Keratinocyte (primary cell): ENCODE results near the gene UQCC3. TPM values are rescaled to one million over a fixed set of nuclear protein-coding genes. Genes with fewer than 3 reads are reported as not detected.

Source experiments
- DNase-seq: peaks from one replicate; pipeline ENCODE4 v3.0.0-alpha.2; 2011; ENCODE audit warnings: low read depth, missing footprints, low spot score
- FAIRE-seq: peaks from 2 replicates; lab custom pipeline; 2011; peaks lifted over from hg19 to GRCh38; lab: Jason Lieb, UNC
- H2AFZ ChIP-seq: 2 replicates; pipeline ENCODE4 v1.6.0; 2012; ENCODE audit warnings: low read length, control low read depth, inconsistent platforms; ENCODE audit not compliant: control insufficient read depth
- H3K27ac ChIP-seq: 2 replicates; pipeline ENCODE4 v1.5.1; 2011; ENCODE audit warnings: low read length; ENCODE audit not compliant: control insufficient read depth, insufficient read depth
- H3K27me3 ChIP-seq: 3 replicates; pipeline ENCODE4 v1.6.0; 2011; ENCODE audit warnings: low read length; ENCODE audit not compliant: control insufficient read depth, insufficient read depth; ENCODE audit errors: extremely low read depth
- H3K36me3 ChIP-seq, 2 experiments: 2 replicates in 1 of 2; 3 replicates in 1 of 2; pipeline ENCODE4 v1.5.1; 2011; ENCODE audit warnings: low read length in 2 of 2, mild to moderate bottlenecking in 1 of 2; ENCODE audit not compliant: control insufficient read depth in 2 of 2, insufficient read depth in 2 of 2; ENCODE audit errors: extremely low read depth in 1 of 2
- H3K4me1 ChIP-seq: 3 replicates; pipeline ENCODE4 v1.5.1; 2011; ENCODE audit warnings: low read length; ENCODE audit not compliant: control insufficient read depth, insufficient read depth; ENCODE audit errors: extremely low read depth
- H3K4me2 ChIP-seq: 3 replicates; pipeline ENCODE4 v1.6.0; 2011; ENCODE audit warnings: low read depth, low read length; ENCODE audit not compliant: control insufficient read depth, insufficient read depth; ENCODE audit errors: extremely low read depth
- H3K4me3 ChIP-seq, 3 experiments: fragments of 200-600 bp in 1 of 3; sonication (generic) in 1 of 3; 2 replicates in 2 of 3; 3 replicates in 1 of 3; pipeline ENCODE4 v1.5.1; 2011 to 2016; ENCODE audit warnings: low read length in 3 of 3, mild to moderate bottlenecking in 3 of 3, control low read depth in 2 of 3, inconsistent platforms in 1 of 3, low read depth in 1 of 3, mixed read lengths in 1 of 3, mixed run types in 1 of 3, moderate library complexity in 1 of 3; ENCODE audit not compliant: control insufficient read depth in 2 of 3, insufficient read depth in 2 of 3; ENCODE audit errors: extremely low read depth in 1 of 3
- H3K79me2 ChIP-seq: 2 replicates; pipeline ENCODE4 v1.6.0; 2012; ENCODE audit warnings: low read length; ENCODE audit not compliant: control insufficient read depth, insufficient read depth
- H3K9ac ChIP-seq: 3 replicates; pipeline ENCODE4 v1.6.0; 2011; ENCODE audit warnings: low read length; ENCODE audit not compliant: control insufficient read depth, insufficient read depth; ENCODE audit errors: extremely low read depth
- H3K9me1 ChIP-seq: 3 replicates; pipeline ENCODE4 v1.6.0; 2011; ENCODE audit warnings: low read length; ENCODE audit not compliant: control insufficient read depth, insufficient read depth; ENCODE audit errors: extremely low read depth
- H3K9me3 ChIP-seq: 2 replicates; pipeline ENCODE4 v1.5.1; 2012; ENCODE audit warnings: low read depth, low read length; ENCODE audit not compliant: control insufficient read depth
- H4K20me1 ChIP-seq: 3 replicates; pipeline ENCODE4 v1.6.0; 2011; ENCODE audit warnings: low read length; ENCODE audit not compliant: control insufficient read depth, insufficient read depth; ENCODE audit errors: extremely low read depth
- EZH2 ChIP-seq: IDR thresholded peaks from one replicate; pipeline ENCODE4 v1.6.1; 2012; ENCODE audit warnings: inconsistent platforms, mild to moderate bottlenecking, low read length, moderate library complexity
- dilution Hi-C: fragments of 300-500 bp; cut with MboI; formaldehyde crosslinking; loops from one replicate; pipeline ENCODE4 v1.7.0; 2020; ENCODE audit warnings: low sequenced_read_pairs; ENCODE audit not compliant: extremely low pct_ligation_motif_present
- polyA plus RNA-seq, 5 experiments: library from polyadenylated mRNA; depleted of rRNA in 3 of 5; stranded (reverse) in 3 of 5; stranded (forward) in 1 of 5; unstranded in 1 of 5; fragments of >200 nt; gene quantifications; 1 replicate in 1 of 5; 2 replicates in 3 of 5; 3 replicates in 1 of 5; pipeline versions ENCODE4 v1.2.1 to v1.2.3, GENCODE V29; 2011 to 2012; ENCODE audit warnings: missing spikeins in 2 of 5, low read depth in 1 of 5, low replicate concordance in 1 of 5
- TF ChIP-seq, protein P1 (sequence below), 3 experiments: IDR thresholded peaks in 1 of 3; conservative IDR thresholded peaks in 1 of 3; optimal IDR thresholded peaks in 1 of 3; 2 replicates in 2 of 3; 3 replicates in 1 of 3; pipeline versions ENCODE3 to v1.5.1; 2011; ENCODE audit warnings: low read length in 3 of 3, mild to moderate bottlenecking in 3 of 3, moderate library complexity in 2 of 3, control low read depth in 1 of 3, inconsistent platforms in 1 of 3; ENCODE audit not compliant: insufficient read depth in 2 of 3; ENCODE audit errors: extremely low read depth in 1 of 3

UQCC3 gene
- polyA plus RNA-seq, 1 donor (not counting 4 experiments of a cell fraction or from before 2014, with no cell fraction given), result 8.6 TPM

DNA sequence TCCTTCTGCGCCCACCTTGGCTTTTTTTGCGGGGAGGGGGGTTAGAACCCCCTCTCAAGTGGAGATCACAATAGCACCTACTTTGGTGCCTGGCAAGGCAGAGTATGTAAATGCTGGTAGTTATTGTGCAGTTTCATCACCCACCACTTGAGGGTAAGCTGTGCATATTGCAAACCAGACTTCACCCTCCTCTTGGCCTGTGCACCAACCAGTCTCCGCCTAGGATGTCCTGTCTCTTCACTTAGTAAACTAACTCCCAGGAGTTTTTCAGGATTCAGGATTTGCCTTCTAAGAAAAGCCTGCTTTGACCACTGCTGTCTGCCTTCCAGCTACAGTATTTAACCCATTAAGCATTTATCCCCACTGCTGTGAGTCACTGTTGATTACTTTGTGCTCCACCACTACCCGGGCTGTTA lies 9.4 kb downstream of the UQCC3 start:
- FAIRE-seq (peak; percentile 48), DNase-seq (no peak)
- H4K20me1 ChIP-seq, result no peaks in the 10 kb centered on the region
- H3K4me2 ChIP-seq, result no peak overlapping the region
- H3K27me3 ChIP-seq, result no peaks in the 10 kb centered on the region
- no peaks in the 10 kb centered on the region for H3K9me1 ChIP-seq
- H2AFZ ChIP-seq, result peak overlapping the region; percentile 41
- TF ChIP-seq EZH2, result no peak
- TF ChIP-seq, protein P1, sequence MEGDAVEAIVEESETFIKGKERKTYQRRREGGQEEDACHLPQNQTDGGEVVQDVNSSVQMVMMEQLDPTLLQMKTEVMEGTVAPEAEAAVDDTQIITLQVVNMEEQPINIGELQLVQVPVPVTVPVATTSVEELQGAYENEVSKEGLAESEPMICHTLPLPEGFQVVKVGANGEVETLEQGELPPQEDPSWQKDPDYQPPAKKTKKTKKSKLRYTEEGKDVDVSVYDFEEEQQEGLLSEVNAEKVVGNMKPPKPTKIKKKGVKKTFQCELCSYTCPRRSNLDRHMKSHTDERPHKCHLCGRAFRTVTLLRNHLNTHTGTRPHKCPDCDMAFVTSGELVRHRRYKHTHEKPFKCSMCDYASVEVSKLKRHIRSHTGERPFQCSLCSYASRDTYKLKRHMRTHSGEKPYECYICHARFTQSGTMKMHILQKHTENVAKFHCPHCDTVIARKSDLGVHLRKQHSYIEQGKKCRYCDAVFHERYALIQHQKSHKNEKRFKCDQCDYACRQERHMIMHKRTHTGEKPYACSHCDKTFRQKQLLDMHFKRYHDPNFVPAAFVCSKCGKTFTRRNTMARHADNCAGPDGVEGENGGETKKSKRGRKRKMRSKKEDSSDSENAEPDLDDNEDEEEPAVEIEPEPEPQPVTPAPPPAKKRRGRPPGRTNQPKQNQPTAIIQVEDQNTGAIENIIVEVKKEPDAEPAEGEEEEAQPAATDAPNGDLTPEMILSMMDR (optimal IDR thresholded peaks at IDR 0.05 in 1 of 3, IDR thresholded peaks at IDR 0.05 in 1 of 3, conservative IDR thresholded peaks at IDR 0.05 in 1 of 3; ENCODE audit: extremely low read depth in 1 of 3, insufficient read depth in 2 of 3, low read length in 3 of 3), result peak; percentile 59 to 94 (median 74)
- H3K4me3 ChIP-seq, result no peak overlapping the region
- H3K27ac ChIP-seq, result no peak overlapping the region
- no peak overlapping the region for H3K9ac ChIP-seq
- H3K9me3 ChIP-seq, result no peaks in the 10 kb centered on the region
- dilution Hi-C loops, result no loop called here
- H3K4me1 ChIP-seq, result peaks cover 16% of the 10 kb centered on the region
- H3K36me3 ChIP-seq, result peaks cover 10 to 19% of the 10 kb centered on the region in 2 experiments
- H3K79me2 ChIP-seq, result peaks cover 24% of the 10 kb centered on the region

DNA sequence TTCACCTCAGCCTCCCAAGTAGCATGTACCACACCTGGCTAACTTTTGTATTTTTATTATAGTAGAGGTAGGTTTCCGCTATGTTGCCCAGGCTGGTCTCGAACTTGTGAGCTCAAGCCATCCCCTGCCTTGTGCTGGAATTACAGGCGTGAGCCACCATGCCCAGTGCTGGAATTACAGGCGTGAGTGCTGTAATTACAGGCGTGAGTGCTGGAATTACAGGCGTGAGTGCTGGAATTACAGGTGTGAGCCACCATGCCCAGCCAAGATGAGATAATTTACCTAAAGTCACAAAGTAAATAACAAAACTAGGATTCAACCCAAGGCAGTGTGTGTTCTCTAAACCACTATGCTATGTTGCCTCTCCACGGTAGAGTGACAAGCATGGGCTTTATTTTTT lies 11.0 kb downstream of the UQCC3 start:
- FAIRE-seq, result no peak

More for the DNA sequence above, 11.0 kb downstream of the UQCC3 start:
- dilution Hi-C loops, result no loop called here
- Histone ChIP-seq H3K27me3 (no peaks in the 10 kb centered on the region), H3K36me3 (peaks cover under 1 to 7% of the 10 kb centered on the region in 2 experiments), H3K27ac (no peak overlapping the region), H3K4me2 (no peak overlapping the region), H4K20me1 (no peaks in the 10 kb centered on the region), H3K9me3 (no peaks in the 10 kb centered on the region), H3K4me1 (peaks cover 12% of the 10 kb centered on the region), H2AFZ (no peak overlapping the region), H3K4me3 (no peak overlapping the region), H3K79me2 (peaks cover 14% of the 10 kb centered on the region), H3K9me1 (no peaks in the 10 kb centered on the region), H3K9ac (no peak overlapping the region)
- DNase-seq, result no peak
- TF ChIP-seq EZH2, result no peak
- TF ChIP-seq, protein P1 (optimal IDR thresholded peaks at IDR 0.05 in 1 of 3, IDR thresholded peaks at IDR 0.05 in 1 of 3, conservative IDR thresholded peaks at IDR 0.05 in 1 of 3; ENCODE audit: extremely low read depth in 1 of 3, insufficient read depth in 2 of 3, low read length in 3 of 3), result no peak
